ENCODE results near the gene RAB1B. TPM values are rescaled to one million over a fixed set of nuclear protein-coding genes. Genes with fewer than 3 reads are reported as not detected.

RAB1B gene
- total RNA-seq, 3 donors from 2014 or later = 87.2 to 99.4 (median 98.2) TPM

DNA sequence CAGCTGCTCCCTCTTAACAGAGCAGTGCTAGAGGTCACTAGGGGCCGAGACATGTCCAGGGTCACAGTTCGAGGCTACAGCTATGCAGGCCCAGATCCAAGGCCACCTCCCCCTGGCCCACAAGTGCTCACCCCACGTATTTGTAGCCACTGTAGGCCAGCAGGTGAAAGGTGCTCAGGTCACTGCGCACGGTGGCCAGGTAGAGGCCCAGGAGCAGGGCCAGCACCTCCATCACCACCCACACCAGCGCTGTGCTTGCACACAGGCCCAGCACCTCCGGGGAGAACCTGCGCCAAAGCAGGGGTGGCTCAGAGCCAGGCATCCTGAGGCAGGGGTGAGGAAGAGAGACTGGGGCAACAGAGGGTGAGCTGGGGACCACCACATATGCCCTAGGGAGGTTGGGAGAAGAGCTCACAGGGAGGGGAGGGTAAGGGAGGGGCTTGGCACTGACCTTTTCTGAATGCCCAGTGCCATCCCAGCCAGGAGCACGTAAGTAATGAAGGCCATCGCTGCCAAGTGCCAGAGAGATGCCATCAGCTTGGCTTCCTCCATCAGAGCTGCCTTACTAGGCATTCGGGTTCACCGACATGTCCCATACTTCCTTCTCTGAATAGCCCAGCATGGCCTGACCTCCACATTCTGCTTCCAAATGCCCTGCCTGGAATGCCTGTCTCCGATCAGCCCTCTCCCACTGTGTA lies 17.0 kb downstream of the RAB1B start:
- Histone ChIP-seq H3K27ac (no peak overlapping the region), H3K9me3 (no peaks in the 10 kb centered on the region), H3K27me3 (no peaks in the 10 kb centered on the region), H3K36me3 (no peaks in the 10 kb centered on the region), H3K4me3 (no peak overlapping the region), H3K4me1 (peaks cover 0 to 15% of the 10 kb centered on the region in 2 donors)
- intact Hi-C loops (cut with DNase I; ENCODE audit: low total_unique reads) = loop anchor here (10.0 kb wide), 1 partner anchor 359 kb away; no protein-coding TSS in a partner anchor
- TF ChIP-seq POLR2A (IDR thresholded peaks at IDR 0.05) = no peak
- TF ChIP-seq CTCF (IDR thresholded peaks at IDR 0.05) = no peak
- no peak for TF ChIP-seq POLR2AphosphoS5 (IDR thresholded peaks at IDR 0.05)
- DNase-seq (ENCODE audit: low spot score in 2 of 2) = no peak

- H3K4me3 ChIP-seq = no peak overlapping the region
- TF ChIP-seq POLR2A (IDR thresholded peaks at IDR 0.05) = no peak
- TF ChIP-seq POLR2AphosphoS5 (IDR thresholded peaks at IDR 0.05) = no peak
- H3K27ac ChIP-seq = no peak overlapping the region
- no peaks in the 10 kb centered on the region for H3K27me3 ChIP-seq
- peaks cover 0 to 15% of the 10 kb centered on the region in 2 donors for H3K4me1 ChIP-seq
- H3K9me3 ChIP-seq = no peaks in the 10 kb centered on the region
- no peaks in the 10 kb centered on the region for H3K36me3 ChIP-seq
- DNase-seq (ENCODE audit: low spot score in 2 of 2) = no peak
- intact Hi-C loops (cut with DNase I; ENCODE audit: low total_unique reads) = loop anchor here (10.0 kb wide), 1 partner anchor 358 kb away; no protein-coding TSS in a partner anchor
These were observed 18.3 kb downstream of the RAB1B start for GRCh38 chr11:66286699-66287098.

DNA sequence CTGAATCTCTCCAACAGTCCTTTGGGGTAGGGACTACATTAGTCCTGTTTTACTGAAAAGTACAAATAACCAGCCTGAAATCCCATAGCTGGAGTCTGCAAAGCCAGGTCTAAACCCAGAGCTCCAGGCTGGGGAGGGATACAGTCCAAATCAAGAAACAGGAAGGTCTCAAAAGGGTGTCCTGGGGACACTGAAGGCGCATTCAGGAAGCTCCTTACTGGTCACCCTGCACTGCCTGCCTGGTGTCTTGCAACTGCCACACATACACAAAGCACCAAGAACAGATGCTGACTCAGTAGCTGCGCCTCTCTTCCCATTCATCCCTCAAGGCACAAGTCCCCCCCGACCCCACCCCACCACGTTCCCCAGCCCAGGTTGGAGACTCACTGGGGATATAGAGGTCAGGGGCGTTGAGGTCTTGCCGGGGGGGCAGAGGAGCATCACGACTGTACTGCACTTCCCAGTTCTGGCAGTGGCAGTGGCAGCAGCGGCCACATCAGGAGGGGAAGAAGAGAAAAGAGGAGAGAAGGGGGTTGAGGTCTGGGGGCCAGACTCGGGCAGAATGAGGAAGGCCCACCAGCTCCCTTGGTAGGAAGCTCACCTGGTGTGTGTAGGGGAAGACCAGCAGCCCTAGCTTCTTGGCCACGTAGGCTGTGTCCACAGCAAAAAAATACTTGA lies 18.9 kb downstream of the RAB1B start:
- TF ChIP-seq CTCF (IDR thresholded peaks at IDR 0.05) (no peak), POLR2A (IDR thresholded peaks at IDR 0.05) (no peak), POLR2AphosphoS5 (IDR thresholded peaks at IDR 0.05) (no peak)
- Histone ChIP-seq H3K4me3 (peak overlapping the region in 2 of 3 donors; percentile 84 to 99), H3K36me3 (no peaks in the 10 kb centered on the region), H3K4me1 (peaks cover 0 to 15% of the 10 kb centered on the region in 2 donors), H3K27me3 (peaks cover 4 to 6% of the 10 kb centered on the region in 2 donors), H3K9me3 (no peaks in the 10 kb centered on the region), H3K27ac (no peak overlapping the region)
- intact Hi-C loops (cut with DNase I; ENCODE audit: low total_unique reads) = loop anchor here (10.0 kb wide), 1 partner anchor 357 kb away; no protein-coding TSS in a partner anchor
- no peak for DNase-seq (ENCODE audit: low spot score in 2 of 2)

GRCh38 chr11:66287889-66288670 lies 19.6 kb downstream of the RAB1B start:
- Histone ChIP-seq H3K36me3 (no peaks in the 10 kb centered on the region), H3K27me3 (peaks cover 5 to 13% of the 10 kb centered on the region in 2 donors), H3K4me3 (peak overlapping the region; percentile 72 to 99 (median 84)), H3K9me3 (no peaks in the 10 kb centered on the region), H3K27ac (peak overlapping the region; percentile 97 to 98), H3K4me1 (peaks cover 0 to 15% of the 10 kb centered on the region in 2 donors)
- DNase-seq (ENCODE audit: low spot score in 2 of 2) = no peak
- intact Hi-C loops (cut with DNase I; ENCODE audit: low total_unique reads) = loop anchor here (10.0 kb wide), 1 partner anchor 357 kb away; no protein-coding TSS in a partner anchor
- TF ChIP-seq POLR2A (IDR thresholded peaks at IDR 0.05) (no peak), POLR2AphosphoS5 (IDR thresholded peaks at IDR 0.05) (no peak), CTCF (IDR thresholded peaks at IDR 0.05) (no peak)

All from breast epithelium (tissue), 4 donors.